GM04504 (cell line): Measurements from ENCODE around the gene SLC12A6.
"Not testable (repeated sequence)": the region's sequence is repeated elsewhere in the genome, so short reads cannot be mapped to it uniquely, and the experiment has no call there.

Experiments
- DNase-seq: peaks from one replicate; pipeline ENCODE4 v3.0.0-alpha.2; 2012; ENCODE audit warnings: low read depth

The SLC12A6 gene

GRCh38 chr15:34357653-34358052 is 20.1 kb upstream of the SLC12A6 start:
- no peak for DNase-seq

GRCh38 chr15:34355241-34355640 is 17.7 kb upstream of the SLC12A6 start:
- no peak for DNase-seq

- no peak for DNase-seq
These were observed 16.7 kb upstream of the SLC12A6 start for GRCh38 chr15:34354286-34354685.

GRCh38 chr15:34353627-34354026 is 16.0 kb upstream of the SLC12A6 start:
- no peak for DNase-seq

- DNase-seq, result not testable (repeated sequence)
These were observed 15.4 kb upstream of the SLC12A6 start for GRCh38 chr15:34352996-34353395.

GRCh38 chr15:34349769-34350168 is 12.2 kb upstream of the SLC12A6 start:
- DNase-seq, result no peak

GRCh38 chr15:34348735-34349300 is 11.2 kb upstream of the SLC12A6 start:
- no peak for DNase-seq

- no peak for DNase-seq
These were observed 10.5 kb upstream of the SLC12A6 start for GRCh38 chr15:34347951-34348638.

- peak; percentile 75 for DNase-seq
These were observed 5.4 kb upstream of the SLC12A6 start, which contains the start of the genes NOP10 and NUTM1 for GRCh38 chr15:34342737-34343575. Gene NOP10, minus strand, starts transcription at chr15:34343136. Its CDS starts 63 bp downstream, at chr15:34343073. Gene NUTM1, plus strand, starts transcription at chr15:34343315. Its CDS starts 382 bp downstream, at chr15:34343697.

GRCh38 chr15:34342213-34342736 is 4.7 kb upstream of the SLC12A6 start:
- DNase-seq, result not testable (repeated sequence)

- no peak for DNase-seq
These were observed 4.0 kb upstream of the SLC12A6 start for GRCh38 chr15:34341381-34342212.

- no peak for DNase-seq
These were observed 2.4 kb upstream of the SLC12A6 start for GRCh38 chr15:34339946-34340345.

- no peak for DNase-seq
These were observed 766 bp upstream of the SLC12A6 start for GRCh38 chr15:34338347-34338746.

- no peak for DNase-seq
These were observed 507 bp downstream of the SLC12A6 start for GRCh38 chr15:34336991-34337556.

GRCh38 chr15:34336231-34336990 is 1.2 kb downstream of the SLC12A6 start:
- DNase-seq, result no peak

- no peak for DNase-seq
These were observed 2.2 kb downstream of the SLC12A6 start for GRCh38 chr15:34335176-34336032.

- DNase-seq, result no peak
These were observed 2.9 kb downstream of the SLC12A6 start for GRCh38 chr15:34334672-34335071.

- no peak for DNase-seq
These were observed 4.9 kb downstream of the SLC12A6 start for GRCh38 chr15:34332553-34333120.

- DNase-seq, result no peak
These were observed 5.8 kb downstream of the SLC12A6 start for GRCh38 chr15:34331809-34332208.
